Right lobe of liver (tissue), 6 donors: ENCODE results near the gene SERINC3. TPM values are rescaled to one million over a fixed set of nuclear protein-coding genes. Genes with fewer than 3 reads are reported as not detected.

Source experiments
- ATAC-seq, 4 donors: fragments of 200-7000 bp; cut with Tn5 transposase; one replicate each; pipeline ENCODE4 v1.9.1; 2020; ENCODE audit warnings: mild to moderate bottlenecking in 4 of 4, moderate library complexity in 4 of 4
- DNase-seq, 3 donors: peaks; one replicate each; pipeline ENCODE4 v3.0.0-alpha.2; 2020
- H3K27ac ChIP-seq, 3 donors: fragments of 200-600 bp; one replicate each; pipeline ENCODE4 v1.8.0; 2022
- H3K27me3 ChIP-seq, 2 donors: fragments of 200-600 bp; one replicate each; pipeline ENCODE4 v1.8.0; 2022
- H3K36me3 ChIP-seq, 4 donors: fragments of 200-600 bp; sonication (generic) in 1 of 4; one replicate each; pipeline versions ENCODE4 v1.5.1 to v1.8.0; 2017 to 2022; ENCODE audit warnings: control low read depth in 1 of 4
- H3K4me1 ChIP-seq, 4 donors: fragments of 200-600 bp; sonication (generic) in 1 of 4; one replicate each; pipeline versions ENCODE4 v1.5.1 to v1.8.0; 2017 to 2022; ENCODE audit warnings: control low read depth in 1 of 4
- H3K4me3 ChIP-seq, 3 donors: fragments of 200-600 bp; one replicate each; pipeline ENCODE4 v1.8.0; 2022
- H3K9me3 ChIP-seq, 4 donors: fragments of 200-600 bp; sonication (generic) in 1 of 4; one replicate each; pipeline versions ENCODE4 v1.5.1 to v1.8.0; 2017 to 2022; ENCODE audit warnings: control low read depth in 1 of 4
- CTCF ChIP-seq, 4 donors: fragments of 200-600 bp in 3 of 4; fragments of 450-650 bp in 1 of 4; IDR thresholded peaks; one replicate each; pipeline versions ENCODE4 v1.5.1 to v1.8.0; 2016 to 2022; ENCODE audit warnings: antibody characterized with exemption in 4 of 4, mild to moderate bottlenecking in 2 of 4
- POLR2A ChIP-seq: fragments of 450-650 bp; IDR thresholded peaks from one replicate; pipeline ENCODE4 v1.6.1; 2017; ENCODE audit warnings: antibody characterized with exemption, mild to moderate bottlenecking
- WGBS: methylation state at CpG from one replicate; pipeline ENCODE4 v1.1.6; 2018; ENCODE audit warnings: low coverage, low lambda C conversion rate; ENCODE audit not compliant: insufficient coverage; ENCODE audit errors: missing lambda C conversion rate; 5-methylcytosine and 5-hydroxymethylcytosine counted together
- intact Hi-C, 2 donors: fragments of 100-400 bp; cut with DNase I; formaldehyde crosslinking; loops; one replicate each; pipeline versions ENCODE4 v1.11.2 to v1.14.1; 2022
- total RNA-seq, 6 experiments: library from RNA; depleted of rRNA in 2 of 6; stranded (reverse); fragments of >200 nt in 2 of 6; fragmentation: NEBNext Ultra II Directional in 3 of 6; extraction: Animal tissue kit (Norgen Biotek cat#: 25700) in 3 of 6; gene quantifications; one replicate each; pipeline versions ENCODE4 v1.1.0 to v1.2.4, GENCODE V29; 2016 to 2023
- donor health status: DM: no; HTN: yes; CAD: no.
- donor health status: DM: no; HTN: no; CAD: no.
- donor health status: DM: no; HTN: no; CAD: no.
- donor health status: DM: no; HTN: yes; CAD: no.
- donor health status: DM: no; HTN: yes; CAD: no.

The SERINC3 gene
- total RNA-seq, 6 experiments from 2014 or later, result 42.2 to 77.5 (median 58.5) TPM

- no peak overlapping the region for H3K27ac ChIP-seq
- no peaks in the 10 kb centered on the region for H3K27me3 ChIP-seq
- intact Hi-C loops, result no loop called here
- 100% methylated on average over 1 of the region's 1 CpG for WGBS
- TF ChIP-seq CTCF (IDR thresholded peaks at IDR 0.05) (no peak), POLR2A (no peak)
- H3K4me3 ChIP-seq, result no peak overlapping the region
- H3K9me3 ChIP-seq, result no peaks in the 10 kb centered on the region
- peaks cover 29 to 93% (median 61%) of the 10 kb centered on the region in 4 donors for H3K36me3 ChIP-seq
- DNase-seq (no peak), ATAC-seq (no peak)
- no peaks in the 10 kb centered on the region for H3K4me1 ChIP-seq
Measured at GRCh38 chr20:44502968-44503367, 18.9 kb downstream of the SERINC3 start.

- peaks cover 29 to 82% (median 59%) of the 10 kb centered on the region in 4 donors for H3K36me3 ChIP-seq
- H3K27ac ChIP-seq, result no peak overlapping the region
- H3K4me1 ChIP-seq, result no peaks in the 10 kb centered on the region
- intact Hi-C loops, result no loop called here
- no peaks in the 10 kb centered on the region for H3K27me3 ChIP-seq
- TF ChIP-seq CTCF (IDR thresholded peaks at IDR 0.05), result no peak
- TF ChIP-seq POLR2A, result no peak
- DNase-seq (no peak), ATAC-seq (no peak)
- no peak overlapping the region for H3K4me3 ChIP-seq
- 87% methylated on average over 5 of the region's 5 CpGs for WGBS
- H3K9me3 ChIP-seq, result no peaks in the 10 kb centered on the region
Measured at GRCh38 chr20:44501448-44501847, 20.4 kb downstream of the SERINC3 start.

GRCh38 chr20:44500221-44500620 is 21.6 kb downstream of the SERINC3 start:
- H3K36me3 ChIP-seq, result peaks cover 29 to 83% (median 55%) of the 10 kb centered on the region in 4 donors
- H3K27ac ChIP-seq, result no peak overlapping the region
- WGBS, result 88% methylated on average over 3 of the region's 3 CpGs
- no peak overlapping the region for H3K4me3 ChIP-seq
- DNase-seq (no peak), ATAC-seq (no peak)
- H3K4me1 ChIP-seq, result peaks cover 0 to 3% (median 0%) of the 10 kb centered on the region in 4 donors
- no peaks in the 10 kb centered on the region for H3K9me3 ChIP-seq
- intact Hi-C loops, result no loop called here
- no peaks in the 10 kb centered on the region for H3K27me3 ChIP-seq
- TF ChIP-seq POLR2A (no peak), CTCF (IDR thresholded peaks at IDR 0.05) (no peak)

- H3K27me3 ChIP-seq, result no peaks in the 10 kb centered on the region
- H3K4me1 ChIP-seq, result peaks cover 0 to 7% (median 0%) of the 10 kb centered on the region in 4 donors
- peaks cover 22 to 82% (median 44%) of the 10 kb centered on the region in 4 donors for H3K36me3 ChIP-seq
- intact Hi-C loops, result no loop called here
- no peak for DNase-seq
- no peak for ATAC-seq
- H3K27ac ChIP-seq, result no peak overlapping the region
- 80% methylated on average over 3 of the region's 3 CpGs for WGBS
- TF ChIP-seq CTCF (IDR thresholded peaks at IDR 0.05) (no peak), POLR2A (no peak)
- H3K9me3 ChIP-seq, result no peaks in the 10 kb centered on the region
- no peak overlapping the region for H3K4me3 ChIP-seq
Measured at GRCh38 chr20:44497761-44498160, 24.1 kb downstream of the SERINC3 start.

- intact Hi-C loops, result no loop called here
- WGBS, result 88% methylated on average over 3 of the region's 3 CpGs
- H3K4me3 ChIP-seq, result no peak overlapping the region
- TF ChIP-seq CTCF (IDR thresholded peaks at IDR 0.05) (no peak), POLR2A (no peak)
- peaks cover 17 to 82% (median 39%) of the 10 kb centered on the region in 4 donors for H3K36me3 ChIP-seq
- no peak for ATAC-seq
- no peaks in the 10 kb centered on the region for H3K9me3 ChIP-seq
- DNase-seq, result no peak
- H3K4me1 ChIP-seq, result peaks cover 0 to 7% (median 0%) of the 10 kb centered on the region in 4 donors
- H3K27me3 ChIP-seq, result no peaks in the 10 kb centered on the region
- H3K27ac ChIP-seq, result no peak overlapping the region
Measured at GRCh38 chr20:44496976-44497375, 24.9 kb downstream of the SERINC3 start.
